ENCODE data around the gene SYNM.

Gene SYNM

DNA sequence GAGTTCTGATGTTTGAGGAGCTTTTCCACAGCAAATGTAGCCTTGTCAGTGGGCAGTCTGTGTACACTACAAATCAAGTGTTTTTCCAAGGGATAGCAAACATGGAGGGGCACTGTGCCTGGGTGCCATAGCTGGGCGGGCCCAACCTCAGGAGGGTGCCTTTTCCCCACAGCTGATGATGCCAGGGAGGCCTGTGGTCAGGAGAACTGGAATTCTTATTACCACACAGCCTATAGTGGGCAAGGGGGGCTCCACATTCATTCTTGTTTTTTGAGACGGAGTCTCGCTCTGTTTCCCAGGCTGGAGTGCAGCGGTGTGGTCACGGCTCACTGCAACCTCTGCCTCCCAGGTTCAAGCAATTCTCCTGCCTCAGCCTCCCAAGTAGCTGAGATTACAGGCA is 41.8 kb downstream of the SYNM start:
- TF ChIP-seq, protein P1, sequence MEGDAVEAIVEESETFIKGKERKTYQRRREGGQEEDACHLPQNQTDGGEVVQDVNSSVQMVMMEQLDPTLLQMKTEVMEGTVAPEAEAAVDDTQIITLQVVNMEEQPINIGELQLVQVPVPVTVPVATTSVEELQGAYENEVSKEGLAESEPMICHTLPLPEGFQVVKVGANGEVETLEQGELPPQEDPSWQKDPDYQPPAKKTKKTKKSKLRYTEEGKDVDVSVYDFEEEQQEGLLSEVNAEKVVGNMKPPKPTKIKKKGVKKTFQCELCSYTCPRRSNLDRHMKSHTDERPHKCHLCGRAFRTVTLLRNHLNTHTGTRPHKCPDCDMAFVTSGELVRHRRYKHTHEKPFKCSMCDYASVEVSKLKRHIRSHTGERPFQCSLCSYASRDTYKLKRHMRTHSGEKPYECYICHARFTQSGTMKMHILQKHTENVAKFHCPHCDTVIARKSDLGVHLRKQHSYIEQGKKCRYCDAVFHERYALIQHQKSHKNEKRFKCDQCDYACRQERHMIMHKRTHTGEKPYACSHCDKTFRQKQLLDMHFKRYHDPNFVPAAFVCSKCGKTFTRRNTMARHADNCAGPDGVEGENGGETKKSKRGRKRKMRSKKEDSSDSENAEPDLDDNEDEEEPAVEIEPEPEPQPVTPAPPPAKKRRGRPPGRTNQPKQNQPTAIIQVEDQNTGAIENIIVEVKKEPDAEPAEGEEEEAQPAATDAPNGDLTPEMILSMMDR (conservative IDR thresholded peaks at IDR 0.05; ENCODE audit: low read depth, low read length), result no peak
- Histone ChIP-seq H3K27me3 (ENCODE audit: insufficient read depth, low read depth) (no peaks in the 10 kb centered on the region), H3K79me2 (ENCODE audit: insufficient read depth, low read depth) (no peaks in the 10 kb centered on the region), H3K4me1 (ENCODE audit: low read depth, poor library complexity, severe bottlenecking) (peaks cover 73% of the 10 kb centered on the region), H4K20me1 (ENCODE audit: insufficient read depth) (no peaks in the 10 kb centered on the region), H3K4me3 (IDR thresholded peaks at IDR 0.05; ENCODE audit: insufficient read depth, low read depth, low read length) (no peak overlapping the region), H3K9ac (no peak overlapping the region), H3K4me2 (no peak overlapping the region), H3K36me3 (ENCODE audit: insufficient read depth) (no peaks in the 10 kb centered on the region), H3K27ac (no peak overlapping the region), H2AFZ (ENCODE audit: low read depth) (no peak overlapping the region)

DNA sequence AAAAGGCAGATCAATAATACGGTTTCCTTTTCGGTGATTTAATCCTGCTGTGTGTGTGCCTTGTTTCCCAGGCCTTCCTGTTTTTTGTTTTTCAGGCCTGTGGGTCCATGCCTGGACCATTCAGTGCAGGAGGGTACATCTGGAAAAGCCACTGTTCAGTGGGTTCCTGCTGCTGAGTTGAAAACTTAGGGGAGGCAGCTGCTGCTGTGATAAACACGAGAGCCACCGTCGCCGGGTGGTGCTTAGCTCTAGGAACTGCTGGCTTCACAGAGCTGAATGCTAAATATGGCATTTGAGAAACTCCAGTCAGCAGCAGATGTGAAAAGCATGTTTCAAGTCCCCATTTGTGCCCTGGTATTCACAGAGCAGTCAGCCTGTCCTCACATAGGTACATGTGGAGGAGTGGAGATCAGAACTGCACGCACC is 44.0 kb downstream of the SYNM start:
- Histone ChIP-seq H3K27me3 (ENCODE audit: insufficient read depth, low read depth) (no peaks in the 10 kb centered on the region), H3K4me2 (peak overlapping the region; percentile 88), H4K20me1 (ENCODE audit: insufficient read depth) (no peaks in the 10 kb centered on the region), H3K9ac (peak overlapping the region; percentile 55; the same call in 1 of the 2 replicates), H3K79me2 (ENCODE audit: insufficient read depth, low read depth) (no peaks in the 10 kb centered on the region), H3K36me3 (ENCODE audit: insufficient read depth) (no peaks in the 10 kb centered on the region), H2AFZ (ENCODE audit: low read depth) (peak overlapping the region; percentile 70), H3K4me1 (ENCODE audit: low read depth, poor library complexity, severe bottlenecking) (peaks cover 72% of the 10 kb centered on the region), H3K27ac (peak overlapping the region; percentile 96), H3K4me3 (IDR thresholded peaks at IDR 0.05; ENCODE audit: insufficient read depth, low read depth, low read length) (no peak overlapping the region)
- TF ChIP-seq, protein P1 (conservative IDR thresholded peaks at IDR 0.05; ENCODE audit: low read depth, low read length), result no peak

DNA sequence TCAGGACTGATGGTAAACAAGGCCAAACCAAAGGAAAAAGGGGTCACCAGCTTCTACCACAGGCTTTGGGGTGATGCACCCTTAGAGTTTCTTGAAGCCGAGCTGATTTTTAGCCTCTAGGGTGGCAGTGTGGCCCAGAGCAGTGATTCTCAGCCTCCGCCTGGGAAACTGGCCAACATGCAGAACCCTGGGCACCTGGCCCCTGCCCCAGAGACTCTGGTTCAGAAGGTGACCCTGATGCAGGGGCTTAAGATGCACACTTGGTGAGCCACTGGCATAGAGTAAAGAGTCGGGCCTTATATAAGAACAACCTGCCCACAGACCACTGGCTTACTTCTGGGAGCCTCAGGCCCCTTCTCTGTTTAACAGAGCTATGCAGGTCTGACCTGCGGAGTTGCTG is 44.5 kb downstream of the SYNM start:
- peak overlapping the region; percentile 55; the same call in 1 of the 2 replicates for H3K9ac ChIP-seq
- peak overlapping the region; percentile 96 for H3K27ac ChIP-seq
- no peaks in the 10 kb centered on the region for H3K27me3 ChIP-seq (ENCODE audit: insufficient read depth, low read depth)
- peak overlapping the region; percentile 70 for H2AFZ ChIP-seq (ENCODE audit: low read depth)
- H3K4me1 ChIP-seq (ENCODE audit: low read depth, poor library complexity, severe bottlenecking), result peaks cover 72% of the 10 kb centered on the region
- no peak overlapping the region for H3K4me3 ChIP-seq (IDR thresholded peaks at IDR 0.05; ENCODE audit: insufficient read depth, low read depth, low read length)
- H4K20me1 ChIP-seq (ENCODE audit: insufficient read depth), result no peaks in the 10 kb centered on the region
- peak overlapping the region; percentile 88 for H3K4me2 ChIP-seq
- no peaks in the 10 kb centered on the region for H3K36me3 ChIP-seq (ENCODE audit: insufficient read depth)
- no peaks in the 10 kb centered on the region for H3K79me2 ChIP-seq (ENCODE audit: insufficient read depth, low read depth)
- TF ChIP-seq, protein P1 (conservative IDR thresholded peaks at IDR 0.05; ENCODE audit: low read depth, low read length), result no peak

DNA sequence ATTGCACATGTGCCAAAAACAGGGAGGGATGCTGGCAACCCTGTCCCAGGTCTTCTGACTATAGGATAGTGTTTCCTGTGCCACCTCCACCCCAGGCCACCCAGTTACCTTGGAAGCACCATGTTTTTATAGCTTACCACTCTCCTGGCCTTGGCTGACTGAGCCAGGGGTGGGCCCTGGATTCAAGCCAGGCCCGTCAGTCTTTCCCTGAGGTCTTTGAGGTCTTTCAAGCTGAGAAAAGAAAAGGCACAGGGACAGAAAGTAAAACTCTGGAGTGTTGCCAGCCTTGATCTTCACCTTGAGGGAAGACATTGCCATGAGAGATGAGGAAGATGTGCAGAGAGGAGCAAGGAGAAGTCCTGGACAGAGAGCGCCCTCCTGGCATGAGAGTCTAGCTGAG is 46.3 kb downstream of the SYNM start:
- Histone ChIP-seq H2AFZ (ENCODE audit: low read depth) (no peak overlapping the region), H3K27me3 (ENCODE audit: insufficient read depth, low read depth) (no peaks in the 10 kb centered on the region), H3K4me1 (ENCODE audit: low read depth, poor library complexity, severe bottlenecking) (peaks cover 83% of the 10 kb centered on the region), H3K27ac (peak overlapping the region; percentile 96; the same call in 1 of the 2 replicates), H3K36me3 (ENCODE audit: insufficient read depth) (no peaks in the 10 kb centered on the region), H3K4me3 (IDR thresholded peaks at IDR 0.05; ENCODE audit: insufficient read depth, low read depth, low read length) (no peak overlapping the region), H3K4me2 (no peak overlapping the region; the same call in 1 of the 2 replicates), H4K20me1 (ENCODE audit: insufficient read depth) (no peaks in the 10 kb centered on the region), H3K79me2 (ENCODE audit: insufficient read depth, low read depth) (no peaks in the 10 kb centered on the region), H3K9ac (no peak overlapping the region)
- TF ChIP-seq, protein P1 (conservative IDR thresholded peaks at IDR 0.05; ENCODE audit: low read depth, low read length), result no peak
